H9 (cell line): ENCODE measurements around the gene YEATS4. TPM values are rescaled to one million over a fixed set of nuclear protein-coding genes. Genes with fewer than 3 reads are reported as not detected.
A peak's percentile ranks its signal among the peaks of the same experiment; 100 is the strongest.

Experiments used
- DNase-seq: peaks from one replicate; pipeline ENCODE4 v3.0.0-alpha.2; 2017
- H2AFZ ChIP-seq: one replicate; pipeline ENCODE4 v1.6.1; 2013; ENCODE audit warnings: mild to moderate bottlenecking, low read length, control low read depth, moderate library complexity
- H2AK5ac ChIP-seq: 2 replicates; pipeline ENCODE4 v1.6.1; 2013; ENCODE audit warnings: low read length, control low read depth, mixed read lengths; ENCODE audit not compliant: insufficient read length
- H2BK120ac ChIP-seq: one replicate; pipeline ENCODE4 v1.6.1; 2013; ENCODE audit warnings: low read depth, mild to moderate bottlenecking, low read length, control low read depth, inconsistent platforms; ENCODE audit not compliant: poor library complexity, severe bottlenecking
- H2BK12ac ChIP-seq: 2 replicates; pipeline ENCODE4 v1.6.1; 2013; ENCODE audit warnings: low read length, control low read depth, mixed read lengths, low read depth; ENCODE audit not compliant: insufficient read length
- H2BK15ac ChIP-seq: 2 replicates; pipeline ENCODE4 v1.6.1; 2013; ENCODE audit warnings: low read depth, low read length, control low read depth
- H2BK20ac ChIP-seq: one replicate; pipeline ENCODE4 v1.6.1; 2013; ENCODE audit warnings: low read depth, mild to moderate bottlenecking, low read length, control low read depth, inconsistent platforms; ENCODE audit not compliant: poor library complexity, severe bottlenecking
- H2BK5ac ChIP-seq: 2 replicates; pipeline ENCODE4 v1.6.1; 2013; ENCODE audit warnings: low read length, control low read depth, mixed read lengths; ENCODE audit not compliant: insufficient read length
- H3K14ac ChIP-seq: 2 replicates; pipeline ENCODE4 v1.6.1; 2013; ENCODE audit warnings: low read length, control low read depth; ENCODE audit not compliant: insufficient read depth
- H3K18ac ChIP-seq: 2 replicates; pipeline ENCODE4 v1.6.1; 2013; ENCODE audit warnings: low read depth, mild to moderate bottlenecking, mixed read lengths, low read length, control low read depth; ENCODE audit not compliant: insufficient read length
- H3K23ac ChIP-seq: 2 replicates; pipeline ENCODE4 v1.6.1; 2013; ENCODE audit warnings: low read length, control low read depth, mixed read lengths, low read depth; ENCODE audit not compliant: insufficient read length
- H3K23me2 ChIP-seq: 2 replicates; pipeline ENCODE4 v1.6.1; 2013; ENCODE audit warnings: low read depth, mild to moderate bottlenecking, mixed read lengths, low read length, control low read depth; ENCODE audit not compliant: insufficient read length, poor library complexity, severe bottlenecking
- H3K27ac ChIP-seq: 2 replicates; pipeline ENCODE4 v1.5.1; 2013; ENCODE audit warnings: low read length, control low read depth, mixed read lengths, low read depth; ENCODE audit not compliant: insufficient read length
- H3K27me3 ChIP-seq: 2 replicates; pipeline ENCODE4 v1.6.1; 2013; ENCODE audit warnings: low read length, control low read depth, inconsistent platforms; ENCODE audit not compliant: insufficient read depth
- H3K4ac ChIP-seq: 2 replicates; pipeline ENCODE4 v1.6.1; 2013; ENCODE audit warnings: low read depth, mild to moderate bottlenecking, control low read depth, inconsistent platforms, low read length, moderate library complexity
- H3K4me1 ChIP-seq: 2 replicates; pipeline ENCODE4 v1.6.1; 2013; ENCODE audit warnings: low read length, control low read depth, inconsistent platforms; ENCODE audit not compliant: insufficient read depth
- H3K4me2 ChIP-seq: 2 replicates; pipeline ENCODE4 v1.6.1; 2013; ENCODE audit warnings: low read length, control low read depth, mixed read lengths; ENCODE audit not compliant: insufficient read length, insufficient read depth
- H3K56ac ChIP-seq: 2 replicates; pipeline ENCODE4 v1.6.1; 2013; ENCODE audit warnings: low read depth, mild to moderate bottlenecking, mixed read lengths, low read length, control low read depth; ENCODE audit not compliant: insufficient read length
- H3K79me1 ChIP-seq: 2 replicates; pipeline ENCODE4 v1.6.1; 2013; ENCODE audit warnings: low read depth, mild to moderate bottlenecking, moderate library complexity, low read length, control low read depth, inconsistent platforms; ENCODE audit not compliant: insufficient read depth, poor library complexity, severe bottlenecking
- H3K79me2 ChIP-seq: 2 replicates; pipeline ENCODE4 v1.6.1; 2013; ENCODE audit warnings: low read length, control low read depth, inconsistent platforms; ENCODE audit not compliant: insufficient read depth
- H3K9ac ChIP-seq: 2 replicates; pipeline ENCODE4 v1.6.1; 2013; ENCODE audit warnings: low read length, control low read depth, mixed read lengths; ENCODE audit not compliant: insufficient read length; ENCODE audit errors: extremely low read depth
- H3K9me3 ChIP-seq: one replicate; pipeline ENCODE4 v1.6.1; 2013; ENCODE audit warnings: low read depth, low read length, inconsistent platforms; ENCODE audit not compliant: control insufficient read depth
- H3T11ph ChIP-seq: one replicate; pipeline ENCODE4 v1.6.1; 2013; ENCODE audit warnings: mild to moderate bottlenecking, low read length, control low read depth, inconsistent platforms
- H4K20me1 ChIP-seq: one replicate; pipeline ENCODE4 v1.6.1; 2013; ENCODE audit not compliant: control insufficient read depth, insufficient read length, insufficient read depth
- H4K5ac ChIP-seq: 2 replicates; pipeline ENCODE4 v1.6.1; 2013; ENCODE audit warnings: low read depth, mild to moderate bottlenecking, mixed read lengths, low read length, control low read depth; ENCODE audit not compliant: insufficient read length
- H4K8ac ChIP-seq: replicated peaks from 2 replicates; pipeline ENCODE4 v1.6.1; 2013; ENCODE audit warnings: low read length, control low read depth, mixed read lengths, low read depth; ENCODE audit not compliant: insufficient read length
- H4K91ac ChIP-seq: 2 replicates; pipeline ENCODE4 v1.6.1; 2013; ENCODE audit warnings: low read depth, mild to moderate bottlenecking, moderate library complexity, mixed read lengths, low read length, control low read depth; ENCODE audit not compliant: insufficient read length
- H3K27ac Mint-ChIP-seq, 3 experiments: 2 replicates in 2 of 3; 3 replicates in 1 of 3; pipeline ENCODE4 v1.8.0; 2020 to 2021; ENCODE audit warnings: mixed read lengths in 3 of 3, mild to moderate bottlenecking in 1 of 3, moderate library complexity in 1 of 3
- H3K27me3 Mint-ChIP-seq: 2 replicates; pipeline ENCODE4 v1.8.0; 2021; ENCODE audit warnings: low read depth, mild to moderate bottlenecking, moderate library complexity, mixed read lengths
- H3K36me3 Mint-ChIP-seq, 3 experiments: 2 replicates in 2 of 3; 3 replicates in 1 of 3; pipeline ENCODE4 v1.8.0; 2020 to 2021; ENCODE audit warnings: low read depth in 3 of 3, mixed read lengths in 3 of 3; ENCODE audit not compliant: insufficient read depth in 1 of 3
- H3K4me1 Mint-ChIP-seq, 2 experiments: 2 replicates each; pipeline ENCODE4 v1.8.0; 2020; ENCODE audit warnings: mixed read lengths in 2 of 2
- H3K4me3 Mint-ChIP-seq, 2 experiments: 2 replicates in 1 of 2; 3 replicates in 1 of 2; pipeline ENCODE4 v1.8.0; 2020 to 2021; ENCODE audit warnings: mild to moderate bottlenecking in 2 of 2, mixed read lengths in 2 of 2, moderate library complexity in 1 of 2
- H3K9me3 Mint-ChIP-seq, 2 experiments: 2 replicates in 1 of 2; 3 replicates in 1 of 2; pipeline ENCODE4 v1.8.0; 2020; ENCODE audit warnings: mild to moderate bottlenecking in 2 of 2, mixed read lengths in 2 of 2, moderate library complexity in 1 of 2
- CTCF ChIP-seq: fragments of 200-600 bp; sonication (generic); conservative IDR thresholded peaks from 3 replicates; pipeline ENCODE4 v1.8.0; 2021; ENCODE audit warnings: antibody characterized with exemption, mild to moderate bottlenecking
- WGBS: extraction: QIAGEN DNeasy Blood & Tissue Kit; methylation state at CpG from one replicate; pipeline ENCODE4 v1.1.7; 2013; ENCODE audit warnings: missing lambda C conversion rate, low lambda C conversion rate, mixed read lengths; ENCODE audit not compliant: insufficient read length; ENCODE audit errors: extremely low coverage; 5-methylcytosine and 5-hydroxymethylcytosine counted together
- total RNA-seq: library from RNA; stranded (reverse); gene quantifications from 2 replicates; pipeline ENCODE4 v1.2.1, GENCODE V29; 2021

Gene YEATS4
- total RNA-seq, 1 experiment from 2014 or later, result 35.6 TPM

GRCh38 chr12:69412655-69413054, 53.1 kb downstream of the YEATS4 start:
- H2BK120ac ChIP-seq, result no peak overlapping the region
- H2BK12ac ChIP-seq, result no peak overlapping the region
- H3K4me1 Mint-ChIP-seq, result peaks cover 13 to 15% of the 10 kb centered on the region in 2 experiments
- no peak overlapping the region for H2AFZ ChIP-seq
- H2BK20ac ChIP-seq, result no peak overlapping the region
- DNase-seq, result no peak
- no peaks in the 10 kb centered on the region for H3K27me3 ChIP-seq
- H3K36me3 Mint-ChIP-seq, result peaks cover 0 to 2% (median 0%) of the 10 kb centered on the region in 3 experiments; a peak in 1 of 7 replicates
- H3K56ac ChIP-seq, result no peak overlapping the region
- H3K27ac ChIP-seq, result no peak overlapping the region
- no peak overlapping the region for H3K4me2 ChIP-seq
- H2BK15ac ChIP-seq, result no peak overlapping the region
- H4K91ac ChIP-seq, result no peak overlapping the region
- H3K79me1 ChIP-seq, result no peaks in the 10 kb centered on the region
- H3T11ph ChIP-seq, result no peak overlapping the region
- no peak overlapping the region for H4K5ac ChIP-seq
- H2AK5ac ChIP-seq, result no peak overlapping the region
- WGBS, result no CpG with 5 or more reads among the region's 3 CpGs
- no peaks in the 10 kb centered on the region for H3K79me2 ChIP-seq
- no peaks in the 10 kb centered on the region for H3K4me1 ChIP-seq
- H3K23me2 ChIP-seq, result no peaks in the 10 kb centered on the region
- H4K8ac ChIP-seq, result no peak overlapping the region
- H4K20me1 ChIP-seq, result no peaks in the 10 kb centered on the region
- H3K9me3 Mint-ChIP-seq, result no peaks in the 10 kb centered on the region
- H3K9me3 ChIP-seq, result no peaks in the 10 kb centered on the region
- peak overlapping the region in 1 of 3 experiments; percentile 23; a peak in 2 of 7 replicates for H3K27ac Mint-ChIP-seq
- H3K23ac ChIP-seq, result no peak overlapping the region
- H3K18ac ChIP-seq, result no peak overlapping the region
- H2BK5ac ChIP-seq, result no peak overlapping the region
- no peak for TF ChIP-seq CTCF
- no peak overlapping the region for H3K9ac ChIP-seq
- H3K14ac ChIP-seq, result no peak overlapping the region
- no peaks in the 10 kb centered on the region for H3K27me3 Mint-ChIP-seq
- H3K4me3 Mint-ChIP-seq, result no peak overlapping the region
- H3K4ac ChIP-seq, result no peak overlapping the region
